Breast epithelium (tissue), 4 donors: ENCODE measurements around the gene TMCC2. TPM values are rescaled to one million over a fixed set of nuclear protein-coding genes. Genes with fewer than 3 reads are reported as not detected.

Source experiments
- DNase-seq, 2 donors: peaks; one replicate each; pipeline ENCODE4 v3.0.0-alpha.2; 2019; ENCODE audit warnings: low spot score in 2 of 2
- H3K27ac ChIP-seq, 2 donors: fragments of 200-600 bp; sonication (generic) in 1 of 2; one replicate each; pipeline ENCODE4 v1.5.1; 2016 to 2019; ENCODE audit warnings: mild to moderate bottlenecking in 1 of 2
- H3K27me3 ChIP-seq, 2 donors: fragments of 200-600 bp; sonication (generic) in 1 of 2; one replicate each; pipeline versions ENCODE4 v1.5.1 to v1.6.0; 2017 to 2019; ENCODE audit warnings: control low read depth in 1 of 2, mild to moderate bottlenecking in 1 of 2
- H3K36me3 ChIP-seq: fragments of 200-600 bp; one replicate; pipeline ENCODE4 v1.5.1; 2019
- H3K4me1 ChIP-seq, 2 donors: fragments of 200-600 bp; sonication (generic); one replicate each; pipeline ENCODE4 v1.5.1; 2016 to 2019; ENCODE audit warnings: control low read depth in 1 of 2
- H3K4me3 ChIP-seq, 3 donors: fragments of 200-600 bp; sonication (generic); 1 replicate in 2 of 3; 2 replicates in 1 of 3; pipeline ENCODE4 v1.5.1; 2016 to 2019; ENCODE audit warnings: mild to moderate bottlenecking in 3 of 3, moderate library complexity in 2 of 3
- H3K9me3 ChIP-seq, 2 donors: fragments of 200-600 bp; sonication (generic) in 1 of 2; one replicate each; pipeline ENCODE4 v1.5.1; 2016 to 2019; ENCODE audit warnings: control low read depth in 1 of 2
- POLR2A ChIP-seq: fragments of 450-650 bp; IDR thresholded peaks from one replicate; pipeline ENCODE4 v1.6.1; 2016; ENCODE audit warnings: antibody characterized with exemption, mild to moderate bottlenecking, moderate library complexity
- POLR2AphosphoS5 ChIP-seq, 3 donors: sonication (generic); formaldehyde crosslinking; IDR thresholded peaks; one replicate each; pipeline ENCODE4 v1.6.1; 2017; ENCODE audit warnings: antibody characterized with exemption in 3 of 3
- intact Hi-C: fragments of 100-400 bp; cut with DNase I; formaldehyde crosslinking; loops from one replicate; pipeline ENCODE4 v1.15.1; 2023; ENCODE audit warnings: low total_unique reads
- total RNA-seq, 3 donors: library from RNA; depleted of rRNA; stranded (reverse); fragments of >200 nt; gene quantifications; one replicate each; pipeline ENCODE4 v1.1.0, GENCODE V29; 2016
- TF ChIP-seq, protein P1 (sequence below), 3 donors: fragments of 450-650 bp; IDR thresholded peaks; one replicate each; pipeline ENCODE4 v1.5.1; 2016 to 2017; ENCODE audit warnings: antibody characterized with exemption in 3 of 3, mild to moderate bottlenecking in 3 of 3, moderate library complexity in 3 of 3

Gene TMCC2
- total RNA-seq, 3 donors from 2014 or later, result 1.1 to 2.2 (median 2.0) TPM

DNA sequence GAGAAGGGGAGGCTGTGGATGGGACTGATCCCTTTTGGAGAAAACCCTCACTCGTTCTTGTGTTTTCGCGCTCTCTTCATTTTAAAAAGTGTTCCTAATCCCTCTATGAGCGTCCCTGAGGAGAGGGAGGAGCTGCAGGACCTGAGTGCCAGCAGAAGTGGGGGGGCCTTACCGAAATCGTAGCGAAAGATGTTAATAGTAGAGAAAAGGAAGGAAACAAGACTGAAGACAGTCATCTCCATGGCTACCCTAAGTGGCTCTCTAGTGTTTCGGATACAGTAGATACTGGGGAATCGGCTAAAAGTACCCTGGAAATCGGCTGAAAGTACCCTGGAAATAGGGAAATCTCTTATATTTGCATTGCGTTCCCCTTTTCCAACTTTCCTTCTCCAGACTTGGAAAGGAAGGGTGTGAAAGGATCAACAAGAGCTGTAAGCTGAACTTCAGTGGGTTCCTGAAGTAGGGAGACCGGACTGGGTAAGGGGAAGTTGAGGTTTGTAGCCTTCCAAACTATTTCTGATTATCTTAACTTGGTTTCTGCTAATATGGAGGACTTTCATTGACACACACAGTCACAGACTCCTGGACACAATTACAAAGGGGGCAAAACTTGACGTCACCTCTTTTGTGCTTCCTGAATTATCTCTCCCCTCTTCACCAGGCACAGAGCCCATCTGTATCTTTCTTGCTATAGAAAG is 15.8 kb upstream of the TMCC2 start:
- DNase-seq, result no peak
- TF ChIP-seq POLR2AphosphoS5 (IDR thresholded peaks at IDR 0.05) (no peak), POLR2A (no peak)
- TF ChIP-seq, protein P1, sequence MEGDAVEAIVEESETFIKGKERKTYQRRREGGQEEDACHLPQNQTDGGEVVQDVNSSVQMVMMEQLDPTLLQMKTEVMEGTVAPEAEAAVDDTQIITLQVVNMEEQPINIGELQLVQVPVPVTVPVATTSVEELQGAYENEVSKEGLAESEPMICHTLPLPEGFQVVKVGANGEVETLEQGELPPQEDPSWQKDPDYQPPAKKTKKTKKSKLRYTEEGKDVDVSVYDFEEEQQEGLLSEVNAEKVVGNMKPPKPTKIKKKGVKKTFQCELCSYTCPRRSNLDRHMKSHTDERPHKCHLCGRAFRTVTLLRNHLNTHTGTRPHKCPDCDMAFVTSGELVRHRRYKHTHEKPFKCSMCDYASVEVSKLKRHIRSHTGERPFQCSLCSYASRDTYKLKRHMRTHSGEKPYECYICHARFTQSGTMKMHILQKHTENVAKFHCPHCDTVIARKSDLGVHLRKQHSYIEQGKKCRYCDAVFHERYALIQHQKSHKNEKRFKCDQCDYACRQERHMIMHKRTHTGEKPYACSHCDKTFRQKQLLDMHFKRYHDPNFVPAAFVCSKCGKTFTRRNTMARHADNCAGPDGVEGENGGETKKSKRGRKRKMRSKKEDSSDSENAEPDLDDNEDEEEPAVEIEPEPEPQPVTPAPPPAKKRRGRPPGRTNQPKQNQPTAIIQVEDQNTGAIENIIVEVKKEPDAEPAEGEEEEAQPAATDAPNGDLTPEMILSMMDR (IDR thresholded peaks at IDR 0.05), result no peak
- Histone ChIP-seq H3K4me1 (no peaks in the 10 kb centered on the region), H3K27ac (peak overlapping the region; percentile 94 to 96), H3K27me3 (no peaks in the 10 kb centered on the region), H3K4me3 (peak overlapping the region; percentile 70 to 99 (median 97)), H3K36me3 (no peaks in the 10 kb centered on the region), H3K9me3 (no peaks in the 10 kb centered on the region)
- intact Hi-C loops, result no loop called here

DNA sequence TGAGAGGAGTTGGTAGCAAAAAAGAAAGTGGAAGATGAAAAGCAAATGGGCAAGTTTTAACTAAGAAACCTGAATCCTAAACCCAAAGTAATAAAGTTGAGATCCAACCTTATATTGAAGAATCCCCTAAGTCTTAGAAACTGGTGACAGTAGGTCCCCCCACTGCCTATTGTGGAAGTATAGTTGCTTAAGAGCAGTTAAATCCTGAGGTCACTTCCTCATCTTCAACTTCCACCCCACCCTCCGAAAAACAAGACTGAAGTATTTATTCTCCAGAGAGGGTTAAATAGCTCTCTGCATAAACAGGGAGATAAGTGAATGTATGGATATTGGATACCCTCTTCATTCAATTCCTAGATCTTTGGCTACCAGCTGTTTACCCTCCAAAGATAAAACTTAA is 13.0 kb upstream of the TMCC2 start:
- no peaks in the 10 kb centered on the region for H3K4me1 ChIP-seq
- no peak for DNase-seq
- no peak overlapping the region for H3K27ac ChIP-seq
- intact Hi-C loops, result no loop called here
- H3K27me3 ChIP-seq, result no peaks in the 10 kb centered on the region
- H3K36me3 ChIP-seq, result no peaks in the 10 kb centered on the region
- no peak for TF ChIP-seq POLR2AphosphoS5 (IDR thresholded peaks at IDR 0.05)
- TF ChIP-seq, protein P1 (IDR thresholded peaks at IDR 0.05), result no peak
- H3K9me3 ChIP-seq, result no peaks in the 10 kb centered on the region
- no peak overlapping the region for H3K4me3 ChIP-seq

GRCh38 chr1:205216588-205216987 is 11.2 kb upstream of the TMCC2 start:
- intact Hi-C loops, result no loop called here
- H3K4me3 ChIP-seq, result no peak overlapping the region
- TF ChIP-seq POLR2A, result no peak
- TF ChIP-seq, protein P1 (IDR thresholded peaks at IDR 0.05), result no peak
- no peak for TF ChIP-seq POLR2AphosphoS5 (IDR thresholded peaks at IDR 0.05)
- no peak for DNase-seq
- H3K27me3 ChIP-seq, result no peaks in the 10 kb centered on the region
- no peaks in the 10 kb centered on the region for H3K9me3 ChIP-seq
- no peaks in the 10 kb centered on the region for H3K4me1 ChIP-seq
- H3K36me3 ChIP-seq, result no peaks in the 10 kb centered on the region
- H3K27ac ChIP-seq, result no peak overlapping the region

- Histone ChIP-seq H3K27me3 (no peaks in the 10 kb centered on the region), H3K4me1 (no peaks in the 10 kb centered on the region), H3K36me3 (no peaks in the 10 kb centered on the region), H3K9me3 (no peaks in the 10 kb centered on the region), H3K27ac (no peak overlapping the region), H3K4me3 (no peak overlapping the region)
- intact Hi-C loops, result no loop called here
- no peak for TF ChIP-seq POLR2AphosphoS5 (IDR thresholded peaks at IDR 0.05)
- no peak for TF ChIP-seq POLR2A
- TF ChIP-seq, protein P1 (IDR thresholded peaks at IDR 0.05), result no peak
- no peak for DNase-seq
Observed at GRCh38 chr1:205217418-205217817, 10.3 kb upstream of the TMCC2 start.

- intact Hi-C loops, result no loop called here
- H3K36me3 ChIP-seq, result no peaks in the 10 kb centered on the region
- no peaks in the 10 kb centered on the region for H3K4me1 ChIP-seq
- H3K4me3 ChIP-seq, result no peak overlapping the region
- no peaks in the 10 kb centered on the region for H3K9me3 ChIP-seq
- no peak for TF ChIP-seq POLR2A
- TF ChIP-seq POLR2AphosphoS5 (IDR thresholded peaks at IDR 0.05), result no peak
- TF ChIP-seq, protein P1 (IDR thresholded peaks at IDR 0.05), result no peak
- DNase-seq, result no peak
- H3K27me3 ChIP-seq, result no peaks in the 10 kb centered on the region
- H3K27ac ChIP-seq, result no peak overlapping the region
Observed at GRCh38 chr1:205220421-205220820, 7.3 kb upstream of the TMCC2 start.
